ENCODE results near the gene ANKRD13C.

ANKRD13C gene

DNA sequence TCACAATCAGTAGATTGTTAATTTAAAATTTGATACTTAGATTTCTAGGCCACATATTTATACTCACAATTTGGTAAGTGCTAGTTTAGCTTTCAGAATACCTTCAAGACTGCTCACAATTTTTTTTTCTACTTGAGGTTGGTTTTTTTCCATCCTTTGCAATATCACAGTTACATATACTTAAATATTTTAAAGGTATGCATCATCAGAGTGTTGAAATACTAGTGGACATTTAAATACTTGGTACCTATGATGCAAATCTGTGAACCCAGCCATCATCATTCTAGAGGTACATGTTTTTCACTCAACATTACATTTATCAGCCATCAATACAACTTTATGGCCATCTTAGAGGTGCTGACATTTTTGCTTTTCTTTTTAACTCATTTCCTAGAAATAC is 143.0 kb downstream of the ANKRD13C start:
- DNase-seq (ENCODE audit: low read depth): no peak

DNA sequence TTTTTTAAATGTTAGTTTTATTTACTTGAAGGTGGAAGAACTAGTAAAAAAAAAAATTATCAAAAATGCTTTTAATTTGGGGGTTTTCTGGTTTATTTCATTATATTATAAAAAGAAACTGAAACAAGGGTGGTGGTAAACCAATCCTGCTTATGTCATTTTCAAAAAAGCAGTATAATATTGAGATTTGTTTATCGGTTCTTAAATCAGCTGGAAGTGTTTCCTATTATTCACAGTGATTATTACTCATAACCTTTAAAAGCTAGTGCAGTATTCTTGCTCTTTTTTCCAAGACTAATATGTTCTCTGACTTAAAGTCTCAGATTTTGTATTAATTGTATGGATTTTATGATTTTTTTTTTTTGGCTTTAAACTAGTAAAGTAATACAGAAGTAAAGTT is 143.7 kb downstream of the ANKRD13C start:
- DNase-seq (ENCODE audit: low read depth): no peak
